ENCODE data around the gene FCGR3A. TPM values are rescaled to one million over a fixed set of nuclear protein-coding genes. Genes with fewer than 3 reads are reported as not detected.

Gene FCGR3A
- total RNA-seq, 1 donor from 2014 or later = 1.6 TPM

- Histone ChIP-seq H3K36me3 (ENCODE audit: control insufficient read depth in 3 of 3, insufficient read depth in 3 of 3, low read length in 3 of 3) (no peaks in the 10 kb centered on the region), H3K27me3 (ENCODE audit: control insufficient read depth in 3 of 3, insufficient read depth in 3 of 3, low read length in 3 of 3) (peaks cover 10 to 16% (median 12%) of the 10 kb centered on the region in 3 donors), H3K4me3 (ENCODE audit: low read length in 3 of 3) (no peak overlapping the region), H3K27ac (ENCODE audit: low read depth, low read length) (no peak overlapping the region), H3K9me3 (ENCODE audit: control insufficient read depth in 3 of 3, low read length in 3 of 3) (no peaks in the 10 kb centered on the region), H3K4me1 (ENCODE audit: control insufficient read depth in 3 of 3, insufficient read depth in 3 of 3, low read length in 3 of 3) (no peaks in the 10 kb centered on the region), H3K9ac (ENCODE audit: low read depth in 1 of 3, low read length in 3 of 3) (no peak overlapping the region)
Measured at GRCh38 chr1:161502641-161503393, 46.8 kb downstream of the FCGR3A start.

- Histone ChIP-seq H3K9ac (ENCODE audit: low read depth in 1 of 3, low read length in 3 of 3) (no peak overlapping the region), H3K9me3 (ENCODE audit: control insufficient read depth in 3 of 3, low read length in 3 of 3) (no peaks in the 10 kb centered on the region), H3K27ac (ENCODE audit: low read depth, low read length) (no peak overlapping the region), H3K36me3 (ENCODE audit: control insufficient read depth in 3 of 3, insufficient read depth in 3 of 3, low read length in 3 of 3) (no peaks in the 10 kb centered on the region), H3K4me3 (ENCODE audit: low read length in 3 of 3) (no peak overlapping the region), H3K27me3 (ENCODE audit: control insufficient read depth in 3 of 3, insufficient read depth in 3 of 3, low read length in 3 of 3) (peaks cover 10 to 12% (median 12%) of the 10 kb centered on the region in 3 donors), H3K4me1 (ENCODE audit: control insufficient read depth in 3 of 3, insufficient read depth in 3 of 3, low read length in 3 of 3) (peaks cover 0 to 3% (median 0%) of the 10 kb centered on the region in 3 donors)
Measured at GRCh38 chr1:161502181-161502580, 47.4 kb downstream of the FCGR3A start.

GRCh38 chr1:161501234-161501633 is 48.4 kb downstream of the FCGR3A start:
- Histone ChIP-seq H3K4me1 (ENCODE audit: control insufficient read depth in 3 of 3, insufficient read depth in 3 of 3, low read length in 3 of 3) (peaks cover 0 to 3% (median 2%) of the 10 kb centered on the region in 3 donors), H3K9me3 (ENCODE audit: control insufficient read depth in 3 of 3, low read length in 3 of 3) (no peaks in the 10 kb centered on the region), H3K27me3 (ENCODE audit: control insufficient read depth in 3 of 3, insufficient read depth in 3 of 3, low read length in 3 of 3) (peaks cover 10 to 12% (median 10%) of the 10 kb centered on the region in 3 donors), H3K27ac (ENCODE audit: low read depth, low read length) (no peak overlapping the region), H3K9ac (ENCODE audit: low read depth in 1 of 3, low read length in 3 of 3) (no peak overlapping the region), H3K4me3 (ENCODE audit: low read length in 3 of 3) (no peak overlapping the region), H3K36me3 (ENCODE audit: control insufficient read depth in 3 of 3, insufficient read depth in 3 of 3, low read length in 3 of 3) (no peaks in the 10 kb centered on the region)

- Histone ChIP-seq H3K4me1 (ENCODE audit: control insufficient read depth in 3 of 3, insufficient read depth in 3 of 3, low read length in 3 of 3) (peaks cover 0 to 3% (median 2%) of the 10 kb centered on the region in 3 donors), H3K27ac (ENCODE audit: low read depth, low read length) (no peak overlapping the region), H3K4me3 (ENCODE audit: low read length in 3 of 3) (no peak overlapping the region), H3K9ac (ENCODE audit: low read depth in 1 of 3, low read length in 3 of 3) (no peak overlapping the region), H3K36me3 (ENCODE audit: control insufficient read depth in 3 of 3, insufficient read depth in 3 of 3, low read length in 3 of 3) (no peaks in the 10 kb centered on the region), H3K27me3 (ENCODE audit: control insufficient read depth in 3 of 3, insufficient read depth in 3 of 3, low read length in 3 of 3) (peaks cover 5 to 14% (median 7%) of the 10 kb centered on the region in 3 donors), H3K9me3 (ENCODE audit: control insufficient read depth in 3 of 3, low read length in 3 of 3) (no peaks in the 10 kb centered on the region)
Measured at GRCh38 chr1:161499099-161500039, 50.2 kb downstream of the FCGR3A start.

GRCh38 chr1:161498646-161499045 is 51.0 kb downstream of the FCGR3A start:
- H3K27me3 ChIP-seq (ENCODE audit: control insufficient read depth in 3 of 3, insufficient read depth in 3 of 3, low read length in 3 of 3) = peaks cover 3 to 14% (median 5%) of the 10 kb centered on the region in 3 donors
- H3K36me3 ChIP-seq (ENCODE audit: control insufficient read depth in 3 of 3, insufficient read depth in 3 of 3, low read length in 3 of 3) = no peaks in the 10 kb centered on the region
- peaks cover 0 to 3% (median 2%) of the 10 kb centered on the region in 3 donors for H3K4me1 ChIP-seq (ENCODE audit: control insufficient read depth in 3 of 3, insufficient read depth in 3 of 3, low read length in 3 of 3)
- no peak overlapping the region for H3K4me3 ChIP-seq (ENCODE audit: low read length in 3 of 3)
- no peak overlapping the region for H3K9ac ChIP-seq (ENCODE audit: low read depth in 1 of 3, low read length in 3 of 3)
- H3K9me3 ChIP-seq (ENCODE audit: control insufficient read depth in 3 of 3, low read length in 3 of 3) = no peaks in the 10 kb centered on the region
- no peak overlapping the region for H3K27ac ChIP-seq (ENCODE audit: low read depth, low read length)

GRCh38 chr1:161497961-161498360 is 51.7 kb downstream of the FCGR3A start:
- H3K27me3 ChIP-seq (ENCODE audit: control insufficient read depth in 3 of 3, insufficient read depth in 3 of 3, low read length in 3 of 3) = peaks cover 0 to 17% (median 2%) of the 10 kb centered on the region in 3 donors

GRCh38 chr1:161495490-161495889 is 54.1 kb downstream of the FCGR3A start:
- no peak overlapping the region for H3K9ac ChIP-seq (ENCODE audit: low read depth in 1 of 3, low read length in 3 of 3)
- H3K27me3 ChIP-seq (ENCODE audit: control insufficient read depth in 3 of 3, insufficient read depth in 3 of 3, low read length in 3 of 3) = peaks cover 0 to 23% (median 5%) of the 10 kb centered on the region in 3 donors
- H3K36me3 ChIP-seq (ENCODE audit: control insufficient read depth in 3 of 3, insufficient read depth in 3 of 3, low read length in 3 of 3) = no peaks in the 10 kb centered on the region
- peaks cover 0 to 3% (median 2%) of the 10 kb centered on the region in 3 donors for H3K4me1 ChIP-seq (ENCODE audit: control insufficient read depth in 3 of 3, insufficient read depth in 3 of 3, low read length in 3 of 3)
- no peak overlapping the region for H3K4me3 ChIP-seq (ENCODE audit: low read length in 3 of 3)
- no peaks in the 10 kb centered on the region for H3K9me3 ChIP-seq (ENCODE audit: control insufficient read depth in 3 of 3, low read length in 3 of 3)
- H3K27ac ChIP-seq (ENCODE audit: low read depth, low read length) = no peak overlapping the region

More at GRCh38 chr1:161497961-161498360, 51.7 kb downstream of the FCGR3A start:
- H3K9ac ChIP-seq (ENCODE audit: low read depth in 1 of 3, low read length in 3 of 3) = no peak overlapping the region
- peaks cover 0 to 3% (median 2%) of the 10 kb centered on the region in 3 donors for H3K4me1 ChIP-seq (ENCODE audit: control insufficient read depth in 3 of 3, insufficient read depth in 3 of 3, low read length in 3 of 3)
- H3K27ac ChIP-seq (ENCODE audit: low read depth, low read length) = no peak overlapping the region
- no peak overlapping the region for H3K4me3 ChIP-seq (ENCODE audit: low read length in 3 of 3)
- no peaks in the 10 kb centered on the region for H3K36me3 ChIP-seq (ENCODE audit: control insufficient read depth in 3 of 3, insufficient read depth in 3 of 3, low read length in 3 of 3)
- H3K9me3 ChIP-seq (ENCODE audit: control insufficient read depth in 3 of 3, low read length in 3 of 3) = no peaks in the 10 kb centered on the region

- H3K27ac ChIP-seq (ENCODE audit: low read depth, low read length) = no peak overlapping the region
- H3K9ac ChIP-seq (ENCODE audit: low read depth in 1 of 3, low read length in 3 of 3) = no peak overlapping the region
- peaks cover 4 to 22% (median 9%) of the 10 kb centered on the region in 3 donors for H3K27me3 ChIP-seq (ENCODE audit: control insufficient read depth in 3 of 3, insufficient read depth in 3 of 3, low read length in 3 of 3)
- H3K4me3 ChIP-seq (ENCODE audit: low read length in 3 of 3) = no peak overlapping the region
- peaks cover 0 to 3% (median 2%) of the 10 kb centered on the region in 3 donors for H3K4me1 ChIP-seq (ENCODE audit: control insufficient read depth in 3 of 3, insufficient read depth in 3 of 3, low read length in 3 of 3)
- no peaks in the 10 kb centered on the region for H3K36me3 ChIP-seq (ENCODE audit: control insufficient read depth in 3 of 3, insufficient read depth in 3 of 3, low read length in 3 of 3)
- H3K9me3 ChIP-seq (ENCODE audit: control insufficient read depth in 3 of 3, low read length in 3 of 3) = no peaks in the 10 kb centered on the region
Measured at GRCh38 chr1:161494091-161494735, 55.4 kb downstream of the FCGR3A start.

GRCh38 chr1:161492827-161493226 is 56.8 kb downstream of the FCGR3A start:
- H3K27me3 ChIP-seq (ENCODE audit: control insufficient read depth in 3 of 3, insufficient read depth in 3 of 3, low read length in 3 of 3) = peaks cover 4 to 30% (median 15%) of the 10 kb centered on the region in 3 donors
- H3K9me3 ChIP-seq (ENCODE audit: control insufficient read depth in 3 of 3, low read length in 3 of 3) = no peaks in the 10 kb centered on the region
- H3K4me1 ChIP-seq (ENCODE audit: control insufficient read depth in 3 of 3, insufficient read depth in 3 of 3, low read length in 3 of 3) = peaks cover 0 to 3% (median 2%) of the 10 kb centered on the region in 3 donors
- no peak overlapping the region for H3K4me3 ChIP-seq (ENCODE audit: low read length in 3 of 3)
- H3K27ac ChIP-seq (ENCODE audit: low read depth, low read length) = no peak overlapping the region
- H3K9ac ChIP-seq (ENCODE audit: low read depth in 1 of 3, low read length in 3 of 3) = no peak overlapping the region
- no peaks in the 10 kb centered on the region for H3K36me3 ChIP-seq (ENCODE audit: control insufficient read depth in 3 of 3, insufficient read depth in 3 of 3, low read length in 3 of 3)
